Kidney capillary endothelial cell (primary cell): ENCODE results near the gene LRMDA.

Experiments
- DNase-seq: peaks from one replicate; pipeline ENCODE4 v3.0.0-alpha.2; 2018; ENCODE audit warnings: low spot score

The LRMDA gene

GRCh38 chr10:76210211-76210610 is 778.8 kb downstream of the LRMDA start:
- no peak for DNase-seq

- no peak for DNase-seq
Measured at GRCh38 chr10:76211691-76212090, 780.3 kb downstream of the LRMDA start.

GRCh38 chr10:76213876-76214275 is 782.5 kb downstream of the LRMDA start:
- no peak for DNase-seq

- DNase-seq, result no peak
Measured at GRCh38 chr10:76218035-76218434, 786.6 kb downstream of the LRMDA start.

GRCh38 chr10:76229341-76229740 is 797.9 kb downstream of the LRMDA start:
- DNase-seq, result no peak

- DNase-seq, result no peak
Measured at GRCh38 chr10:76230921-76231285, 799.5 kb downstream of the LRMDA start.

GRCh38 chr10:76231286-76231934 is 800.0 kb downstream of the LRMDA start:
- DNase-seq, result no peak

GRCh38 chr10:76234499-76235226 is 803.2 kb downstream of the LRMDA start:
- no peak for DNase-seq

- no peak for DNase-seq
Measured at GRCh38 chr10:76236356-76236755, 804.9 kb downstream of the LRMDA start.

- no peak for DNase-seq
Measured at GRCh38 chr10:76242956-76243355, 811.5 kb downstream of the LRMDA start.

- no peak for DNase-seq
Measured at GRCh38 chr10:76244061-76244686, 812.8 kb downstream of the LRMDA start.

GRCh38 chr10:76245951-76246495 is 814.6 kb downstream of the LRMDA start:
- DNase-seq, result no peak

GRCh38 chr10:76248649-76249200 is 817.3 kb downstream of the LRMDA start:
- no peak for DNase-seq

- peak; percentile 37 for DNase-seq
Measured at GRCh38 chr10:76251841-76252671, 820.6 kb downstream of the LRMDA start.

- DNase-seq, result no peak
Measured at GRCh38 chr10:76252733-76253132, 821.3 kb downstream of the LRMDA start.

GRCh38 chr10:76255241-76255640 is 823.8 kb downstream of the LRMDA start:
- no peak for DNase-seq

- DNase-seq, result no peak
Measured at GRCh38 chr10:76257816-76258215, 826.4 kb downstream of the LRMDA start.

- no peak for DNase-seq
Measured at GRCh38 chr10:76265441-76266113, 834.2 kb downstream of the LRMDA start.

GRCh38 chr10:76268530-76268929 is 837.1 kb downstream of the LRMDA start:
- no peak for DNase-seq

GRCh38 chr10:76268954-76269353 is 837.5 kb downstream of the LRMDA start:
- DNase-seq, result no peak

- no peak for DNase-seq
Measured at GRCh38 chr10:76270464-76270863, 839.0 kb downstream of the LRMDA start.
